PC-3 (cell line): ENCODE results near the gene LANCL2. TPM values are rescaled to one million over a fixed set of nuclear protein-coding genes. Genes with fewer than 3 reads are reported as not detected.

Experiments used
- ATAC-seq: fragments of 200-7000 bp; cut with Tn5 transposase; 2 replicates; pipeline ENCODE4 v1.9.1; 2020; ENCODE audit warnings: mild to moderate bottlenecking, moderate library complexity
- BruUV-seq: library from RNA; stranded (reverse); fragments of 400-500 nt; replicated peaks from 2 replicates; lab custom pipeline; 2021; lab: Mats Ljungman, UMichigan
- CTCF ChIA-PET: fragments of 300-600 bp; sonication (Branson Sonifier 250); formaldehyde crosslinking; loops from one replicate; lab custom pipeline; 2022; ENCODE audit warnings: antibody characterized with exemption; lab: Charles Lee
- POLR2A ChIA-PET: fragments of 300-600 bp; sonication (Branson Sonifier 250); formaldehyde crosslinking; loops from one replicate; lab custom pipeline; 2022; ENCODE audit warnings: antibody characterized with exemption; ENCODE audit not compliant: unreplicated experiment; lab: Charles Lee
- DNase-seq: peaks from one replicate; pipeline ENCODE4 v3.0.0-alpha.2; 2015
- H2AFZ ChIP-seq: fragments of 300-600 bp; sonication (generic); 2 replicates; pipeline ENCODE4 v1.6.0; 2016; ENCODE audit warnings: antibody characterized with exemption, low read length
- H3F3A ChIP-seq: fragments of 300-600 bp; sonication (generic); one replicate; pipeline ENCODE4 v1.6.0; 2017; ENCODE audit warnings: antibody characterized with exemption, low read length, control low read depth, mild to moderate bottlenecking; ENCODE audit not compliant: unreplicated experiment
- H3K27ac ChIP-seq: fragments of 300-600 bp; sonication (generic); 2 replicates; pipeline ENCODE4 v1.5.1; 2016; ENCODE audit warnings: mild to moderate bottlenecking, low read length
- H3K27me3 ChIP-seq: fragments of 300-600 bp; sonication (generic); 2 replicates; pipeline ENCODE4 v1.6.1; 2016; ENCODE audit warnings: low read length, mixed read lengths
- H3K36me3 ChIP-seq: fragments of 300-600 bp; sonication (generic); 2 replicates; pipeline ENCODE4 v1.6.1; 2016; ENCODE audit warnings: low read depth, mixed run types, low read length, mixed read lengths
- H3K4me1 ChIP-seq: fragments of 300-600 bp; sonication (generic); 2 replicates; pipeline ENCODE4 v1.5.1; 2016; ENCODE audit warnings: low read length; ENCODE audit not compliant: insufficient read depth
- H3K4me2 ChIP-seq: fragments of 300-600 bp; sonication (generic); 2 replicates; pipeline ENCODE4 v1.6.0; 2016; ENCODE audit warnings: low read length
- H3K4me3 ChIP-seq: fragments of 300-600 bp; sonication (generic); 2 replicates; pipeline ENCODE4 v1.5.1; 2016; ENCODE audit warnings: mild to moderate bottlenecking, low read length, mixed read lengths
- H3K79me2 ChIP-seq: fragments of 300-600 bp; sonication (generic); 2 replicates; pipeline ENCODE4 v1.6.1; 2017; ENCODE audit warnings: low read length, mixed read lengths
- H3K9ac ChIP-seq: fragments of 300-600 bp; sonication (generic); 2 replicates; pipeline ENCODE4 v1.6.0; 2016; ENCODE audit warnings: mild to moderate bottlenecking, low read length
- H3K9me2 ChIP-seq: fragments of 300-600 bp; sonication (generic); replicated peaks from 2 replicates; pipeline ENCODE4 v1.6.1; 2016; ENCODE audit warnings: mixed run types, low read length, mixed read lengths
- H3K9me3 ChIP-seq: fragments of 300-600 bp; sonication (generic); 2 replicates; pipeline ENCODE4 v1.6.1; 2016; ENCODE audit warnings: low read length, mixed read lengths
- H4K20me1 ChIP-seq: fragments of 300-600 bp; sonication (generic); 2 replicates; pipeline ENCODE4 v1.6.1; 2016; ENCODE audit warnings: low read length, mixed read lengths
- CTCF ChIP-seq: fragments of 300-600 bp; sonication (generic); conservative IDR thresholded peaks from 2 replicates; pipeline ENCODE4 v1.5.1; 2017; ENCODE audit warnings: antibody characterized with exemption, low read depth, mild to moderate bottlenecking, low read length
- EZH2 ChIP-seq: fragments of 300-600 bp; sonication (generic); IDR thresholded peaks from one replicate; pipeline ENCODE4 v1.6.1; 2017; ENCODE audit warnings: antibody characterized with exemption, mild to moderate bottlenecking, low read length; ENCODE audit not compliant: unreplicated experiment
- EZH2phosphoT487 ChIP-seq: fragments of 300-600 bp; sonication (generic); IDR thresholded peaks from 2 replicates; pipeline ENCODE4 v1.6.1; 2018; ENCODE audit warnings: mild to moderate bottlenecking, antibody characterized with exemption, low read length, borderline replicate concordance
- intact Hi-C: fragments of 100-400 bp; cut with micrococcal nuclease; formaldehyde crosslinking; loops from 2 replicates; pipeline ENCODE4 v1.9.0; 2023
- total RNA-seq: library from RNA; depleted of rRNA; stranded (reverse); fragments of >200 nt; gene quantifications from 2 replicates; pipeline ENCODE4 v1.2.3, GENCODE V29; 2014

Gene LANCL2
- total RNA-seq, 1 experiment from 2014 or later = 12.7 TPM

- intact Hi-C loops = no loop called here
- Histone ChIP-seq H3K4me2 (peak overlapping the region; percentile 52), H3K4me3 (no peak overlapping the region), H3K9me3 (no peaks in the 10 kb centered on the region), H3K9ac (no peak overlapping the region), H2AFZ (peak overlapping the region; percentile 20; the same call in 1 of the 2 replicates), H3K27me3 (no peaks in the 10 kb centered on the region), H3K36me3 (no peaks in the 10 kb centered on the region), H3K27ac (no peak overlapping the region), H3K4me1 (peaks cover 18% of the 10 kb centered on the region), H3F3A (no peaks in the 10 kb centered on the region), H3K9me2 (no peaks in the 10 kb centered on the region), H4K20me1 (no peaks in the 10 kb centered on the region), H3K79me2 (no peaks in the 10 kb centered on the region)
- no TSS peak for BruUV-seq
- DNase-seq (peak; percentile 75), ATAC-seq (peak; percentile 81)
- CTCF ChIA-PET = interaction anchor here (0.6 kb wide), 1 partner anchor 14 kb away, joined by 3 read pairs; no protein-coding TSS in a partner anchor
- POLR2A ChIA-PET = no interaction called here
- TF ChIP-seq CTCF = no peak
These were observed 73.8 kb downstream of the LANCL2 start for GRCh38 chr7:55438757-55439525.

GRCh38 chr7:55439627-55440026, 74.5 kb downstream of the LANCL2 start:
- POLR2A ChIA-PET = no interaction called here
- intact Hi-C loops = no loop called here
- no peak overlapping the region for H3K9ac ChIP-seq
- H3K4me1 ChIP-seq = peaks cover 18% of the 10 kb centered on the region
- H3K27me3 ChIP-seq = no peaks in the 10 kb centered on the region
- H3K27ac ChIP-seq = no peak overlapping the region
- no peaks in the 10 kb centered on the region for H3F3A ChIP-seq
- BruUV-seq = no TSS peak
- peak overlapping the region; percentile 52 for H3K4me2 ChIP-seq
- no peak overlapping the region for H2AFZ ChIP-seq
- H3K9me2 ChIP-seq = no peaks in the 10 kb centered on the region
- no peak for TF ChIP-seq EZH2phosphoT487
- no peak for TF ChIP-seq CTCF
- H3K36me3 ChIP-seq = no peaks in the 10 kb centered on the region
- no peaks in the 10 kb centered on the region for H4K20me1 ChIP-seq
- H3K9me3 ChIP-seq = no peaks in the 10 kb centered on the region
- ATAC-seq (peak; percentile 53), DNase-seq (peak; percentile 12)
- no peak overlapping the region for H3K4me3 ChIP-seq
- CTCF ChIA-PET = no interaction called here
- no peaks in the 10 kb centered on the region for H3K79me2 ChIP-seq

GRCh38 chr7:55440040-55440690, 75.0 kb downstream of the LANCL2 start:
- no peaks in the 10 kb centered on the region for H3K27me3 ChIP-seq
- H3F3A ChIP-seq = no peaks in the 10 kb centered on the region
- no TSS peak for BruUV-seq
- no peak overlapping the region for H3K9ac ChIP-seq
- peak overlapping the region; percentile 52; the same call in 1 of the 2 replicates for H3K4me2 ChIP-seq
- H3K9me2 ChIP-seq = no peaks in the 10 kb centered on the region
- ChIA-PET POLR2A (no interaction called here), CTCF (no interaction called here)
- DNase-seq (no peak), ATAC-seq (no peak)
- intact Hi-C loops = no loop called here
- no peaks in the 10 kb centered on the region for H3K9me3 ChIP-seq
- no peak overlapping the region for H3K27ac ChIP-seq
- no peak overlapping the region for H2AFZ ChIP-seq
- no peaks in the 10 kb centered on the region for H4K20me1 ChIP-seq
- peaks cover 18% of the 10 kb centered on the region for H3K4me1 ChIP-seq
- H3K36me3 ChIP-seq = no peaks in the 10 kb centered on the region
- no peak overlapping the region for H3K4me3 ChIP-seq
- TF ChIP-seq CTCF = no peak
- no peak for TF ChIP-seq EZH2phosphoT487
- no peak for TF ChIP-seq EZH2
- H3K79me2 ChIP-seq = no peaks in the 10 kb centered on the region
